DMS153 treated with DMSO at 0.1 percent for 48 hours (cell line): Measurements from ENCODE around the gene GPR183.

Source experiments
- DNase-seq: peaks from one replicate; lab custom pipeline; 2025; ENCODE audit not compliant: unreplicated experiment; lab: John Stamatoyannopoulos, UW

The GPR183 gene

DNA sequence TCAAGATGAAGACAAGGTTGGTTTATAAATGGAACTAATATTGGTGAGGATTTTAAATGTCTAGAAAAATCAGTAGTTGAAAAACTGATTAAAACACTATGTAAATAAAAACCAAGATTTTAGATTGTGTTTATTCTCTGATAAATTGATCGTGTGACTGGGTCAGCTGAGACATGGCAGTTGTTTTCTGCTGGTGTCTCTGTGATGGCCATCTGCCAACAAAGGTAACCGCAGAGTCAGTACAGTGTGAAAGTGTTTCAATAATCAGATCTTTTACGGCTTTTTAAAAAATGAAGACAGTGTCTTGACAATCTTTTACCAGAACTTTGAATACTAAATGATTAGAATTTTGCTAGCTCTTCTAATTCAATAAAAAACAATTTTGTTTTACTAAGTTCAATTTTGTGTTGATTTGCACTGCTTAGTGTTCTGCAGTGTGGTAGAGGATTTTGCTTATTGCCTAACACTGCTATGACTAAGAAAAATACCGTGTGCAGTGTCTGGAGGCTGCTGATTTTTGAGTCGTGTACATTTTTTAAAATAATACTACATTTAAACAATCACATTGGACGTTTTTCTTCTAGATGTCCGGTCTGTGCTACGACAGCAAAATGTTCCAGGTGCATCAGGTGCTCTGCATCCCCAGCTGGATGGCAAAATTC lies 32.7 kb upstream of the GPR183 start:
- no peak for DNase-seq

DNA sequence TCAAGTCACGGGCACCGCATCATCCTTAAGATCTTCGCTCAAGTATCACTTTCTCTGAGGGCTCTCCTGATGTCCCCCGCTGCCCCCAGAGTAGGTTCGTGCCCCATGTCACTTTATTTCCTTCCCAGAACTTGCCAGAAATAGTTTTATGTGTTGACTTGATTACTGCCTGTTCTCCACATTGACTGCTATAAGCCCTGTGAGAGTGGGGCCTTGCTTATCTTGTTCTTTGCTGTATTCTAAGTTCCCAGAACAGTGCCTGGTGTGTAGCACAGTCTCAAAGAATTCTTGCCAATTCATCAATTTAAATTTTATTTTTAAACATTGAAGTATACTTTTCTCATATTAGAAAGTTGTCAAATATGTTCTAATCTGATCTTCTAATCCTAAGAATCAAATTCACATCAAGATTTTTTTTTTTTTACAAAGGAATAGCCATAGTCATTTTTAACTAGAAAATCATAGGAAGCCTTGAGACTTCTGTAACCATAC lies 32.1 kb upstream of the GPR183 start:
- DNase-seq = no peak

DNA sequence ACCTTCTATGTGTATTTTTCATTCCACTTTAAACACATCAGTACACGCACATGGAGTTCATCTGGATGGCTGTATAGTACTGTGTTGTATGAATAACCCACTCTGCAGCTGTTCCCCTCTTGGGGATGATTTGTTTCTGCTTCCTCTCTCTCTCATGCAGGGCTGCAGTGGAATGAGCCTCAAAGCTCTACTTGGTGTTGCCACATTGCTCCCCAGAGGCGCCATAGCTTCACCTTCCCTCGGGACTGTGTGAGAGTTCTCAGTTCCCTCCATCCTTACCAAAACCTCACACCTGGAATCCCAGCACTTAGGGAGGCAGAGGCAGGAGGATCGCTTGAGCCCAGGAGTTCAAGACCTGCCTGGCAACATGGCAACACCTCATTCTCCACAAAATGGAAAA lies 28.4 kb upstream of the GPR183 start:
- DNase-seq = no peak

DNA sequence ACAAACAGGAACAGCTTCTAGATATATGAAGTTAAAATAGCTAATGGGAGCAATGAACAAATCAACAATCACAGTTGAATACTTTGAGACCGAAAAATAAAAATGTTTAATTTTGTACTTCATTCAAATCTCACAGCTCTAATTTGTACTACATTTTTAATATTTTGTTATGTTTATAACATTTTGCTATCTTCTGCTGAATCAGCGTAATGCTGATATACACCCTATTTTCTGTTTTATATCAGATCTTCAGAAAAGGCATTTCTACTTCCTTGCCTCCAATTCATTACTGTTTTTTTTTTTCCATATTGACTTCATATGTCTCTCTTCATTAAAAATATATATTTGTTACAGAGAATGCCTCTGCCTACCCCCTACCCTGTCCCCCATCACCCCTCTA lies 27.9 kb upstream of the GPR183 start:
- DNase-seq = no peak

DNA sequence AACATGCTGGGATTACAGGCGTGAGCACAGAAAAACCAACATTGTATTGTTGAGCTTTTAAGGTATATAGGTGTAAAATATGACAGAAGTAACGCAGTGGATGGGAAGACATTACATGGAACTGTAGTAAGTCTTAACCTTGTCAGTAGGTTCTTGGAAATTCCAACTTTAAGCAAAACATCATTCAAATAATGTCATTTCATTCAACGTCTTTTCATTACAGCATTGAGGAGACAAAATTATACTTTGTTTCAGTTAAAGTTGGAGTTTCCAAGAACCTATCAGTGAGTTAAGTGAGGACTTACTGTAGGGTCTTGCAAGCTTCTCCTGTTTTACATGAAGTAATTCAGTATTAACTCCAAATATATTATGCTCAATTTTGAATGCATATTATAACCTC lies 27.0 kb upstream of the GPR183 start:
- no peak for DNase-seq

DNA sequence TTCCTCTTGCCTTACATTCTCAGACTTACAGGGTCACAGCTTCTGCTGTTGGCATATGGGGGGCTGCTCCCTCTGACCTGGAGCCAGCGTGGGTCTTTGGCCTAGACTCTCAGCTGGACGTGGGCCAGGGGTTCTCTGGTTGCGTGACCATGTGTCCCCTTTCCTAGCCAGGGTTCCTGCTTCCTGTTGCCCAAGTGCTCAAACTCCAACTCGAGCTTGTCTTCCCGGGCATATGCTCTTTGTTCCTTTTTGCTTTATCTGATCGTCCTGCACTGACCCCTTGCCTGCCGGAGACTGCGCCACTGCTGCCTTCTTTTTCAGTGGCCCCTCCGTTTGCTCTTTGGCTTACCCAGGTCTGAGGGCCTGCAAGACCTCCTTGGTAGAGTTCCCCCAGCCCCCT lies 25.3 kb upstream of the GPR183 start:
- no peak for DNase-seq

DNA sequence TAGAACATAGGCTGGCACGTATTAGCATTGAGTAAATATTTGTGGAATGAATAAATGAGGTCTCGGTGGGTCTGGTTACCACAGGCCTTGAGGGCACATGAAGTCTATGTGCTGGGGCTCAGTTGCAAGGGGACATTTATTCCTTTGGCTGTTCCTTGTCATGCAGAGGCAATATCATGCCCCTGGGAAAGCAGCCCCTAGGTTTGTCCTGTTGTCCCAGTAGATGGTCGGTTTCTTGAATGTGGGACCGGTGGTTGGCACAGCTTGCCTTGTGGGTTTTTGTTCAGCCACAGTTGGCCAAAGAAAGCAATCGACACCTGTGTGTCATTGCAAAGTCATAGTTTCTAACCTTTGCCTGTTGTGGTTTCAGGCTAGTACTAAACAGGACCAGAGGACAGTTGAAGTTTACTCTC lies 24.7 kb upstream of the GPR183 start:
- DNase-seq = no peak

DNA sequence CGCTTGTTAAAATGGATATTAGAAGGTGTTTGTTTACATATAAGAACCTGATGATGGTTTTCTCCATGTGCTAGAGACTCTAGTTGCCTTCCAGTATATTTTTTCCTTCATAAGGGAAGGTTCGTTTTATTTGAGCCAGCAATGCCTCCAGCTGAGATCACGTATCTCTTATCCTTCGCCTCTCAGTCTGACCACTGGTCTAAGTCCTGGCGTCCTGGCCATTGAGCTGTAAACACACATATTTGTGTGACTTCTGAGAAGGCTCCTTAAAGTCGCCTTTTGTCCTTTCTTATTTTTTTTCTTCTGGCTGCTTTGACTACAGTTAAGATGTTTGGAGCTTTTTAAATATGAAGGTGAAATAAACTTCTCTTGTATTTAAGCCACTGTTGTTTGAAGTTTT lies 23.7 kb upstream of the GPR183 start:
- no peak for DNase-seq

DNA sequence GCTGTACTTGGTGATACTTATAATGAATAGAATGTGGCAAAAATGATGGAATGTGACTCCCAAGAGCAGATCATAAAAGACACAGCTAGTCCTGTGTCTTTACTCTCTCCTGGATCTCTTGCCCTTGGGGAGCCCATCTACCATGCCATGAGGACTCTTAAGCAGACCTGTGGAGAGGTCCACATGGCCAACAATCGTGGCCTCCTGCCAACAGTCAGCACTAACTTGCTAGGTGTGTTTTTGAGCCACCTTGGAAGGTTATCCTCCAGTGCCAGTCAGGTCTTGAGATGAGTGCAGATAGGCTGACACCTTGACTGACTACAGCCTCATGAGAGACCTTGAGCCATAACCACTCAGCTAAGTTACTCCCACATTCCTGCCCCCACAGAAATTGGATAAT lies 22.3 kb upstream of the GPR183 start:
- no peak for DNase-seq

DNA sequence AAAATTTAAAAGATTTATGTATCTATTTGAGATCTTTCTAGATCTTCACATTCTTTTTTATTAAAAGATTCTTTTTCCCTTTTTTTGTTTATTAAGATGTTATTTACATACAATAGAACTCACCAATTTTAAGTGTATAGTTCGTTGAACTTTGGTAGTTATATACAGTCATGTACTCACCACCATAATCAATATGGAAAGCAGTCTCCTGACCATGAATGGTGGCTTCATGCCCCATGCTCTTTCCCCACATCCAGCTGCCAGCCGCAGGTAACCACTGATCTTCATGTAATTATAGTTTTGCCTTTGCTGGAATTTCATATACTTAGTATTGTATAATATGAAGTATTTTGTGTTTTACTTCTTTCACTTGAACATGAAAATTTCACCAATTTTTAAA lies 20.6 kb upstream of the GPR183 start:
- no peak for DNase-seq

DNA sequence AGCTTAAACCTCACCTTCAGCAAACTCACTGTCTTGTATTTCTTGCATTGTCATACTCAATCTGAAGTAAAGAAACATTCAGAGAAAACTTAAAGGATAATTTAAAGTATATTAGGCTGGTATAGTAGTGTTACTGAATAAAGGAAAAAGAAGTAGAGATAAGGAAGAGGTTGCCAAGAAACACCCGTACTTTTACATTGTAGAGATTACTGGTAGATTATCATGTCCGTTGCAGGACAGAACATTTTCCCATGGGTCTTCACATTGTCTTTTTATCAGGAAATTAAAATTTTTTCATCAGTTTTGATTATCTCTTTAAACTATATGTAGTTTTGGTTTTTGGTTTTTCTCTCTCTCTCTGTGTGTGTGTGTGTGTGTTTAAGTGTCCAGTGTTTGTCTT lies 19.9 kb upstream of the GPR183 start:
- no peak for DNase-seq

DNA sequence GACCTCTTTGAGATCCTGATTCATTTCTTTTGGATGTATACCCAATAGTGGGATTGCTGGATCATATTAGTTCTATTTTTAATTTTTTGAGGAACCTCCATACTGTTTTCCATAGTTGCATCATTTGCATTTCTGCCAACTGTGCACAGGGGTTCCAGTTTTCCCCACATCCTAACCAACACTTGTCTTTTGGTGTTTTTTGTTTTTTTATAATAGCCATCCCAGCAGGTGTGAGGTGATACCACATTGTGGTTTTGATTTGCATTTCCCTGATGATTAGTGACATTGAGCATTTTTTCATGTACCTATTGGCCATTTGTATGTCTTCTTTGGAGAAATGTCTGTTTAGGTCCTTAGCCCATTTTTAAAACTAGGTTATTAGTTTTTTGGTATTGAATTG lies 18.8 kb upstream of the GPR183 start:
- DNase-seq = no peak

DNA sequence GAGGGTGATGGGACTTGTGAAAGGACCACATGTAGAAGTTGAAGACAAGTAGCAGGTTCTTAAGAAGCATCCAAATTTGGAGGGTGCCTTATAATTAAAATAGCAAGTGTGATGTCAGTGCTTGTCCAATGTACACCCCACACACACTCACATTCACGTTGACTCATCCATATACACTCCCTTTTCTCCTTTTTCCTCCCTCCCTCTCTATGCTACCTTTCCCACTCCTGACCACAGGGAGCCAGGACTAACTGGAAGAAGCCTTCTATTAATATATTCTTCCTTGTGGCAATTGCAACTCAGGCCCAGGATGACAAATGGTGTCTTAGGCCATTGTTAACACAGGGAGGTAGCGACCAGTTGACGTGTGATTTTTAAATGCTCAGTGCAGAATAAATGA lies 16.3 kb upstream of the GPR183 start:
- no peak for DNase-seq

DNA sequence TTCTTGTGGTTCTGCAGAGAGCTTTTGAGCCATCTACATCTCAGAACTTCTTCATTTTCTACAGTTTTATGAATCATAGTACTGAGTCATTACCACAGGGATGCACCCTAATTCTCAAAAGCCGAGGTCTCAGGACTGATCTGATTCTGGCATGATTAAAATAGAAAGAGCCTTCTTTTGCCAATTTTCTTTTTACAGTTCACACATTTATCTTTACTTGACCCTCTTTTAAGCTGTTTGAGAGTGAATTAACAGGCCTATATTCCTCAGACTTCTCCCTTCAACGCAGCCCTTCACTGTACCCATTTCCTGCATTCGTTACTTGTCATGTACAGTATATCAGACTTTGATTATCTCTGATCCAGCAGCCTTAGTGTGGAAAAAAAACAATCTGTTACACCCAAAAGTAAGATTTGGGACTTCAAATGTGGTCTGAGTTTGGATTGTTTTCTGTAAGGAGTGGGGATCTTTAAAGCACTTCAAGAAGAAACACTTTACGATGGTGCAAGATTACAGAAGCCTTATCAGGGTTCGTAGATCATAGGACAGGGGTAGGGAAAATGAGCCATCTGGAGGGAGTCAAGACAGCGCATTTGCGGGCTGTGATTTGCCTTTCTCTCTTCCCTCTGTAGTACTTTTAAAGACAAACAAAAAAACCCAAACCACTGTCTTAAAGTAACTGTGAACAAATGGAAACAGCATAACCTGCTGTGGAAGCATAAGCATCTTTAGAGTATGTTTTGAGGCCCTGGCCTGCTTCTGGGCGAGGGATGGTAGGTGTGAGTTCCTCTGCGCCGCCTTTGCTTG lies 15.3 kb upstream of the GPR183 start:
- DNase-seq = no peak

DNA sequence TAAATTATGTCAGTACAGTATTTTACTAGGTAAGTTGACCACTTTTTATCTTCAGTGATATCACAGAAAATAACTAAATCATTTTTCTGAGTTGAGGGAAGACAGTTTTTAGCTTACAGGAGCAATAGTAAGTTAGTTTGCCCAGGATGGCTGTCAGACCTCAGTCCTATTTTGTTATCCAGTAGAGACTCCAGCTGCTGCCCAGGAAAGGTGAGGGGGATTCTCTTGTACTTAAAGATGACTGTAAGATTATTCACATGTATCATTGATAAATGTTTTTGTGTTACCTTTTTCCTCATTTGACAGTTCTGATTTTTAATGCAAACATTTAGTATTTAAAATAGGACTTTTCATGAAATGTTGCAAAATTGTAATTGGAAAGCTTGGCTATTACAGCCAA lies 14.5 kb upstream of the GPR183 start:
- no peak for DNase-seq

DNA sequence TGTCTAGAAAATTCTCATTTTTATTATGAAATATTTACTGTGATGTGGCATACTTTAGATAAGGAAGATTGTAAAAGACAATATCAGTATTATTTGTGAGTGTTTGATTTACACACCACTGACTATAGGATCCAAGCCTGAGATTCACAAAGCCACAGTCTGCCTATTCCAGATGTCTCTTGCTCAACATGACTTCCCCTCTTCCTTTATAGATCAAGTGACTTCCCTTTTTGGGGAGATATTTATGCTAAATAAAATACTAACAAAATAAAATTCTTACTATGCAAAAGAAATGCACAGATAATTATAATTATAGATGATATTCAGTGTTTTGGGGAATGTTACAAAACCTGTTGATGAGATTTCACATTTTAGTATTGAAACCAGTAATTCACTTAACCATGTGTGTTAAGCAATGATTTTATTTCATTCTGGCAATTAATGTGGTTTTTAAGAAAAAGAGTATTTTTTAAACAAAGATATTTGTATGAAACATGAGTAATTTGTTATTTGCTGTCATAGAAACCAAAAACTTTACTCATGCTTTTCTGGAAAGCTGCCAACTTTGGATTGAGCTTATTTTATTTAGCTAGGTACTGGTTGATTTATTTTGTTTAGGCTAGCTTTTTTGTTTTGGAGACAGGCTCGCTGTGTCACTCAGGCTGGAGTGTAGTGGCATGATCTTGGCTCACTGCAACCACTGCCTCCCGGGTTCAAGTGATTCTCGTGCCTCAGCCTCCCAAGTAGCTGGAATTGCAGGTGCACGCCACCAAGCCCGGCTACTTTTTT lies 13.7 kb upstream of the GPR183 start:
- DNase-seq = no peak

DNA sequence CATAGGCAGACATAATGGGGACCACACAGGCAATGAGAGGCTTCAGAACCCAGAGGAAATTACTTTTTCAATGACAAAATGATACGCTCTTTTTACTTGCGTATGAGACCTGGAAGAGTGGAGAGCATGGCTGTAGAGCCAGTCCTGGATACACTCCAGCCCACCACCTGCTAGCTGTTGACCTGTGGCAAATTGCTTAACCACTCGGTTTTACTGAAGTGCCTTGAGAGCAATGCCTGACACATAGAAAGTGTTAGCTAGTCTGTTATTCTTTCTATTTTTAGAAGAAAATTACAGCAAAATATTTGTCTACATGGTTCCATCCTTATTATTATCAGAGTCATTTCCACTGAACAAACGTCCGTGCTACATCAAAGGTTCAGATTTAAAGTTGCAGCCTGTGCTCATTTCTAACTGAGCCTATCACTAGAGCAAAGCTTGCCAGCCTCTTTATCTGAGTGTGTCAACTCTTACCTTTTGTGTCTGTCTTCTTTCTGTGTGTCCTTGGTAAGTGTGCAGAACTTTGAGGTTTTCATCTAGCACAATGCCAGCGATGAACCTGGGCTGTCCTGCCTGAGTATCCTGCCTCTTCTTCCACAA lies 9.6 kb upstream of the GPR183 start:
- DNase-seq = no peak

DNA sequence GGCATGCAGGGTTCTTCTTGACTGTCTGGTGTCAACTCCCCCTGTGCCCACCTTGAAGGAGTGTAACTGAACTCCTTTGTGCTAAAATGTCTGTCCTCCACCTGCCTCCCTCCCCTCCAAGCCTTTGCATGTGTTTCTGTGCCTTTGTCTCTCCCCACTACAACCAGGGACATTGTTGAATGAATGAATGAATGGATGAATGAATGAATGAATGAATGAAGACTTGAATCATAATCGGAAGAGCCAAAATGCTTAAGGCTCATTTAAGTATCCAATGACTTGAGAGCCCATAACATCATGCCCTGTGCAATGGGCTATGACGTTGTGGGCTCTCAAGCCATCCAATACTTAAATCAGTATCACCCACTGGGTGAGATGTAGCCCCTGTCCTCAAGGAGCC lies 9.0 kb upstream of the GPR183 start:
- no peak for DNase-seq

DNA sequence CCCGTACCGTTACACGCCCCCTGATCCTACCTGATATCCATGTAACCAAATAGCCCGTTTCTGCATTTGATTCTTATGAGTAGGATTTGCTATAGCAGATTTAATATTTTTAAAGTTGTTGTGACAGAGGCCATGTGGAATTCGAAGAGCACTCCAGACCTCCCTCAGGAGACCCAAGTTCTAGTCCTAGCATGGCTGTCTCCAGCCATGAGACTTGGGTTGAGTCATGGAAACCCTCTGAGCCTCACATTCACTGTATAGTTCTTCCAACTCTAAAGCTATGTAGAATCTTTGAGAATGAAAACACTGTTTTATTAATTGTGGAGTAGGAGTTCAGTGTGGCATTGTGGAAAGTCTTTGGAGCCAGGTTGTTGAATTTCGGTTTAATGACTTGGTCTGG lies 8.0 kb upstream of the GPR183 start:
- no peak for DNase-seq

DNA sequence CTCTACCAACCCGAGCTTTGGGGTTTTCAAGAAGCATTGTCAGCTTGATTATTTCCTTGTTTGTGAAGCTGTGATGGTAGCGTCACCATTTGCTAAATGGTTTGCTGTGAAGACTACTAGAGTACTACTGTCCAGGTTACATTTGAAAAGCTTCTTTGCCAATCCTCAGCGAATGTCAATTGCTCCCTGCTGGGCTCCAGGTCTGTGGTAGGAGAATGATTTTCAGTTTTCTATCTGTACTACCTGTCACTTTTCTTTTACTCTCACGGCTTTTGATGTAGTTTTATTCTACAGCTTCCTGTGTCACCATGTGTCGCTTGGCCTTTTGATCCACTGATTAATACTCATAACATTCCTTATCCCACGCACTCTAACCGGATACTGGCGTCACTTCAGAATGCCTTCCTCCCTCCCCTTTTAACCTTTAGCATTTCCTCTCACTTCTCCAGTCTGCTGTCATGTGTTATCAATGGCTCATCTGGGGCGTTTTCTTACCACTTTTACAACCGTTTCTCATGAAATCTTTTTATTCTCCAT lies 7.5 kb upstream of the GPR183 start:
- no peak for DNase-seq

DNA sequence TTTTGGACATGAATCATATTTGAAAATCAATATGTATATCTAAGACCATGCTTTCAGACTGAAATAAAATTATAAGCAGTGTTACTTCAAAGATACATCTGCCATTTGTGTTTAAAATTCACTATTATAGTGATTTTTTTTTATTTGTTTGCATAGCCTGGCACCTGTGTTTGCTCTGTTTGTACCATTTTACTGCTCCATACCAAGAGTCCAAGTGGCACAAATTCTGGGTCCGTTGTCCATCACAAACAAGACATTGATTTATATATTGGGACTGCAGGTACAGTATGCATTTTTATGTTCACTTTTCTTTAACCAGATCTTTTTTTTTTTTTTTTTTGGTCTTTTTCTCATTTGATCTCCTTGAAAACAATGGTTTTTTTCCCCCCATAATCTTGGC lies 6.7 kb upstream of the GPR183 start:
- DNase-seq = no peak
